ENCODE results near the gene ADAMTSL2. TPM values are rescaled to one million over a fixed set of nuclear protein-coding genes. Genes with fewer than 3 reads are reported as not detected.

ADAMTSL2 gene
- total and polyA plus RNA-seq, 2 donors (not counting 1 experiment from before 2014, with no cell fraction given), result under 0.01 to 0.09 TPM

DNA sequence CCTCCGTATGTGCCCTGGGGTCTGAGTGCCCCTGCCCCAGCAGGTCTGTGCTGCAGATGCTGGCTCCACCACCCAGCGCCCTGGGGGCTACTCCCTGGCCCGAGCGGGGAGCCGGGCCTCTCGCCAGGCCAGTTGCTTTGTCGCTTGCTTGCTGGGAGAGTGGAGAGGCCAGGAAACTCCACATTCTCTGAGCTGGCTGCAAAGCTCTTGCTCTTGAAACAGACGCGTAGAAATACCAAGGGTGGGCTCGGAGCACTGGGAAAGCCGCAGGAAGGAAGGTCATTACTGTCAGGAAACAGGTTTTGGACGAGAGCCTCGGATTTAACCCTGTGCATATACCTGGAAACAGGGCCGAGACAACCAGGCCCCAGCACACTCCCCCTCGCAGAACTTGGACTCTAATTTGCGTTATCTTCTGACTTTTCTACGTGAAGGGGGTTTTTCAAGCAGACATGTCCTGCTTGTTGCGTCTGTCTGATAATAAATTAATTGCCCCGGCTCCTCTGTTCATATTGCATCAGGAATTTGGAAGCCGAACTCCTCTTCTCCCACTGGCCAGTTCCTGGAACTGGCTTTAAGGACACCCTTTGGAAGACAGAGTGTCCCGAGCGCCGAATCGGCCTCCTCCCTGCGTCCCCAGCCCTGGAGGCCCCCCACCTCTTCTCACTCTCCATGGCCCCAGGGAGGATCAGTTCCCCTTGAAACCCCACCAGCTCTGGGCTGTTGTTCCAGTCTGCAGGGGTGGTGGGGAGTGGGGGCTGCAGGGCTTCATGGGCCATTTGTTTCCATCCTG, 11.2 kb downstream of the ADAMTSL2 start:
- Histone ChIP-seq H3K36me3 (ENCODE audit: control insufficient read depth, insufficient read depth, low read length) (no peaks in the 10 kb centered on the region), H3K27me3 (ENCODE audit: control insufficient read depth, insufficient read depth, low read length) (peaks cover 5% of the 10 kb centered on the region), H3K27ac (ENCODE audit: insufficient read depth, low read length) (no peak overlapping the region), H3K4me3 (replicated peaks in 1 of 4; ENCODE audit: control extremely low read depth in 1 of 4, insufficient read depth in 1 of 4, low read depth in 3 of 4, low read length in 4 of 4) (no peak overlapping the region), H4K20me1 (ENCODE audit: control insufficient read depth, extremely low read depth, insufficient read depth, low read length) (no peaks in the 10 kb centered on the region), H3K79me2 (ENCODE audit: control insufficient read depth, insufficient read depth, low read length) (no peaks in the 10 kb centered on the region), H3K4me2 (ENCODE audit: extremely low read depth, insufficient read depth, low read length) (no peak overlapping the region), H2AFZ (ENCODE audit: low read length) (no peak overlapping the region), H3K4me1 (ENCODE audit: control insufficient read depth, extremely low read depth, insufficient read depth, low read length) (no peaks in the 10 kb centered on the region), H3K9ac (ENCODE audit: insufficient read depth, low read length) (no peak overlapping the region), H3K9me3 (ENCODE audit: control insufficient read depth, insufficient read depth, low read depth, low read length) (no peaks in the 10 kb centered on the region)
- no peak for DNase-seq (ENCODE audit: low read depth in 2 of 2)
- TF ChIP-seq EZH2 (IDR thresholded peaks at IDR 0.05; ENCODE audit: low read length, missing control alignments), result no peak
- TF ChIP-seq, protein P1, sequence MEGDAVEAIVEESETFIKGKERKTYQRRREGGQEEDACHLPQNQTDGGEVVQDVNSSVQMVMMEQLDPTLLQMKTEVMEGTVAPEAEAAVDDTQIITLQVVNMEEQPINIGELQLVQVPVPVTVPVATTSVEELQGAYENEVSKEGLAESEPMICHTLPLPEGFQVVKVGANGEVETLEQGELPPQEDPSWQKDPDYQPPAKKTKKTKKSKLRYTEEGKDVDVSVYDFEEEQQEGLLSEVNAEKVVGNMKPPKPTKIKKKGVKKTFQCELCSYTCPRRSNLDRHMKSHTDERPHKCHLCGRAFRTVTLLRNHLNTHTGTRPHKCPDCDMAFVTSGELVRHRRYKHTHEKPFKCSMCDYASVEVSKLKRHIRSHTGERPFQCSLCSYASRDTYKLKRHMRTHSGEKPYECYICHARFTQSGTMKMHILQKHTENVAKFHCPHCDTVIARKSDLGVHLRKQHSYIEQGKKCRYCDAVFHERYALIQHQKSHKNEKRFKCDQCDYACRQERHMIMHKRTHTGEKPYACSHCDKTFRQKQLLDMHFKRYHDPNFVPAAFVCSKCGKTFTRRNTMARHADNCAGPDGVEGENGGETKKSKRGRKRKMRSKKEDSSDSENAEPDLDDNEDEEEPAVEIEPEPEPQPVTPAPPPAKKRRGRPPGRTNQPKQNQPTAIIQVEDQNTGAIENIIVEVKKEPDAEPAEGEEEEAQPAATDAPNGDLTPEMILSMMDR (conservative IDR thresholded peaks at IDR 0.05 in 1 of 2, IDR thresholded peaks at IDR 0.05 in 1 of 2; ENCODE audit: low read depth in 1 of 2, low read length in 2 of 2), result no peak

GRCh38 chr9:133546287-133546680, 11.8 kb downstream of the ADAMTSL2 start:
- Histone ChIP-seq H3K27ac (ENCODE audit: insufficient read depth, low read length) (no peak overlapping the region), H3K4me2 (ENCODE audit: extremely low read depth, insufficient read depth, low read length) (no peak overlapping the region)
- no peak for TF ChIP-seq EZH2 (IDR thresholded peaks at IDR 0.05; ENCODE audit: low read length, missing control alignments)
- TF ChIP-seq, protein P1 (conservative IDR thresholded peaks at IDR 0.05 in 1 of 2, IDR thresholded peaks at IDR 0.05 in 1 of 2; ENCODE audit: low read depth in 1 of 2, low read length in 2 of 2), result no peak

DNA sequence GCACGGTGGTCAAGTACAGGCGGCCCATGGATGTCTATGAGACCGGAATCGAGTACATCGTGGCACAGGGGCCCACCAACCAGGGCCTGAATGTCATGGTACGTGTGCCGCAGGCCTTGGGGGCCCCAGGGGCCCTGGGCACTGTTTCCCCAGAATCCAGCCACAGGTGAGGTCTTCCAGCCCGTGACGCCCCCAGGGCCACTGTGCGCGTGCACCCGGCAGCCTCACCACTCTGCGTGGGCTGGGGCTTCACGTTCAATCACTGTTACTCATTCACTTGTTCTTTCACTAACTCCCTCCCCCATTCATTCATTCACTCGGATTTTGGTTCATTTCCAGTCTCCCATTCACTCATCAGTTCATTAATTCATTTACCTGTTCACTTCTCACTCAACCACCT, 12.6 kb downstream of the ADAMTSL2 start:
- Histone ChIP-seq H3K9ac (ENCODE audit: insufficient read depth, low read length) (no peak overlapping the region), H3K4me2 (ENCODE audit: extremely low read depth, insufficient read depth, low read length) (no peak overlapping the region), H3K27me3 (ENCODE audit: control insufficient read depth, insufficient read depth, low read length) (peaks cover 5% of the 10 kb centered on the region), H3K4me1 (ENCODE audit: control insufficient read depth, extremely low read depth, insufficient read depth, low read length) (no peaks in the 10 kb centered on the region), H3K4me3 (replicated peaks in 1 of 4; ENCODE audit: control extremely low read depth in 1 of 4, insufficient read depth in 1 of 4, low read depth in 3 of 4, low read length in 4 of 4) (no peak overlapping the region), H3K79me2 (ENCODE audit: control insufficient read depth, insufficient read depth, low read length) (no peaks in the 10 kb centered on the region), H3K9me3 (ENCODE audit: control insufficient read depth, insufficient read depth, low read depth, low read length) (no peaks in the 10 kb centered on the region), H4K20me1 (ENCODE audit: control insufficient read depth, extremely low read depth, insufficient read depth, low read length) (no peaks in the 10 kb centered on the region), H3K27ac (ENCODE audit: insufficient read depth, low read length) (no peak overlapping the region), H3K36me3 (ENCODE audit: control insufficient read depth, insufficient read depth, low read length) (no peaks in the 10 kb centered on the region), H2AFZ (ENCODE audit: low read length) (no peak overlapping the region)
- TF ChIP-seq, protein P1 (conservative IDR thresholded peaks at IDR 0.05 in 1 of 2, IDR thresholded peaks at IDR 0.05 in 1 of 2; ENCODE audit: low read depth in 1 of 2, low read length in 2 of 2), result no peak
- TF ChIP-seq EZH2 (IDR thresholded peaks at IDR 0.05; ENCODE audit: low read length, missing control alignments), result no peak
- no peak for DNase-seq (ENCODE audit: low read depth in 2 of 2)

More at GRCh38 chr9:133546287-133546680, 11.8 kb downstream of the ADAMTSL2 start:
- Histone ChIP-seq H3K36me3 (ENCODE audit: control insufficient read depth, insufficient read depth, low read length) (no peaks in the 10 kb centered on the region), H3K4me3 (replicated peaks in 1 of 4; ENCODE audit: control extremely low read depth in 1 of 4, insufficient read depth in 1 of 4, low read depth in 3 of 4, low read length in 4 of 4) (no peak overlapping the region), H3K27me3 (ENCODE audit: control insufficient read depth, insufficient read depth, low read length) (peaks cover 5% of the 10 kb centered on the region), H3K9me3 (ENCODE audit: control insufficient read depth, insufficient read depth, low read depth, low read length) (no peaks in the 10 kb centered on the region), H3K4me1 (ENCODE audit: control insufficient read depth, extremely low read depth, insufficient read depth, low read length) (no peaks in the 10 kb centered on the region), H3K9ac (ENCODE audit: insufficient read depth, low read length) (no peak overlapping the region), H4K20me1 (ENCODE audit: control insufficient read depth, extremely low read depth, insufficient read depth, low read length) (no peaks in the 10 kb centered on the region), H2AFZ (ENCODE audit: low read length) (no peak overlapping the region), H3K79me2 (ENCODE audit: control insufficient read depth, insufficient read depth, low read length) (no peaks in the 10 kb centered on the region)
- no peak for DNase-seq (ENCODE audit: low read depth in 2 of 2)
